ENCODE results near the gene MYCBP2. TPM values are rescaled to one million over a fixed set of nuclear protein-coding genes. Genes with fewer than 3 reads are reported as not detected.

MYCBP2 gene
- polyA plus RNA-seq, 1 of the 3 experiments (the other 2 are of a cell fraction): 18.5 TPM

GRCh38 chr13:77094773-77095172 is 232.1 kb downstream of the MYCBP2 start:
- Histone ChIP-seq H3K4me3 (ENCODE audit: low read depth in 2 of 2, low read length in 1 of 2) (no peak overlapping the region), H4K20me1 (ENCODE audit: insufficient read depth) (no peaks in the 10 kb centered on the region), H3K4me2 (no peak overlapping the region), H3F3A (replicated peaks; ENCODE audit: insufficient read depth) (no peaks in the 10 kb centered on the region), H3K27me3 (ENCODE audit: insufficient read depth) (no peaks in the 10 kb centered on the region), H3K9ac (no peak overlapping the region), H3K9me3 (no peaks in the 10 kb centered on the region), H2AFZ (ENCODE audit: low read depth) (no peak overlapping the region), H3K27ac (ENCODE audit: low read depth in 2 of 2, low read length in 1 of 2) (no peak overlapping the region), H3K79me2 (ENCODE audit: insufficient read depth) (no peaks in the 10 kb centered on the region), H3K36me3 (replicated peaks in 1 of 2; ENCODE audit: control insufficient read depth in 1 of 2, insufficient read depth in 2 of 2, low read length in 1 of 2) (peaks cover 29 to 72% of the 10 kb centered on the region in 2 experiments), H3K9me2 (no peaks in the 10 kb centered on the region), H3K4me1 (ENCODE audit: control insufficient read depth in 1 of 2, insufficient read depth in 2 of 2, low read depth in 1 of 2, low read length in 1 of 2) (no peaks in the 10 kb centered on the region; a peak in 1 of 4 replicates)
- TF ChIP-seq JUND (IDR thresholded peaks at IDR 0.05): no peak
- TF ChIP-seq FOXJ3 (CRISPR knock-in tag; IDR thresholded peaks at IDR 0.05): no peak
- TF ChIP-seq RFX5 (IDR thresholded peaks at IDR 0.05; ENCODE audit: low read length): no peak
- TF ChIP-seq CHD2 (IDR thresholded peaks at IDR 0.05; ENCODE audit: low read length, partially characterized antibody): no peak
- no peak for TF ChIP-seq REST (IDR thresholded peaks at IDR 0.05; ENCODE audit: low read depth, low read length)
- ChIA-PET POLR2A (no interaction called here), CTCF (no interaction called here)
- 93% methylated on average over 3 of the region's 3 CpGs for WGBS (ENCODE audit: low lambda C conversion rate)
- no peak for DNase-seq

- WGBS (ENCODE audit: low lambda C conversion rate): 93% methylated on average over 1 of the region's 1 CpG
- Histone ChIP-seq H3K4me1 (ENCODE audit: control insufficient read depth in 1 of 2, insufficient read depth in 2 of 2, low read depth in 1 of 2, low read length in 1 of 2) (no peaks in the 10 kb centered on the region), H3K27ac (ENCODE audit: low read depth in 2 of 2, low read length in 1 of 2) (no peak overlapping the region), H3K27me3 (ENCODE audit: insufficient read depth) (no peaks in the 10 kb centered on the region), H3K4me3 (ENCODE audit: low read depth in 2 of 2, low read length in 1 of 2) (no peak overlapping the region), H3F3A (replicated peaks; ENCODE audit: insufficient read depth) (no peaks in the 10 kb centered on the region), H3K9me2 (no peaks in the 10 kb centered on the region), H4K20me1 (ENCODE audit: insufficient read depth) (no peaks in the 10 kb centered on the region), H2AFZ (ENCODE audit: low read depth) (no peak overlapping the region), H3K4me2 (no peak overlapping the region), H3K9ac (no peak overlapping the region), H3K79me2 (ENCODE audit: insufficient read depth) (no peaks in the 10 kb centered on the region), H3K36me3 (replicated peaks in 1 of 2; ENCODE audit: control insufficient read depth in 1 of 2, insufficient read depth in 2 of 2, low read length in 1 of 2) (peaks cover 30 to 75% of the 10 kb centered on the region in 2 experiments), H3K9me3 (no peaks in the 10 kb centered on the region)
- no peak for DNase-seq
- POLR2A ChIA-PET: no interaction called here
- CTCF ChIA-PET: no interaction called here
- TF ChIP-seq FOSL2 (IDR thresholded peaks at IDR 0.05; ENCODE audit: borderline replicate concordance, low read depth) (no peak), MAX (IDR thresholded peaks at IDR 0.05; ENCODE audit: low read depth) (no peak), EP300 (IDR thresholded peaks at IDR 0.05; ENCODE audit: borderline replicate concordance in 1 of 2, low read depth in 1 of 2, low read length in 1 of 2) (no peak), RCOR1 (IDR thresholded peaks at IDR 0.05; ENCODE audit: low read length) (no peak), ZBTB33 (IDR thresholded peaks at IDR 0.05; ENCODE audit: borderline replicate concordance, low read depth) (no peak), PBX3 (IDR thresholded peaks at IDR 0.05) (no peak), TAF1 (IDR thresholded peaks at IDR 0.05; ENCODE audit: borderline replicate concordance, low read depth, low read length) (no peak), REST (IDR thresholded peaks at IDR 0.05; ENCODE audit: low read depth, low read length) (no peak), EZH2phosphoT487 (IDR thresholded peaks at IDR 0.05; ENCODE audit: borderline replicate concordance, low read depth) (no peak), YY1 (IDR thresholded peaks at IDR 0.05; ENCODE audit: low read depth) (no peak), MXI1 (IDR thresholded peaks at IDR 0.05; ENCODE audit: low read depth, low read length) (no peak), MEF2A (IDR thresholded peaks at IDR 0.05; ENCODE audit: borderline replicate concordance, low read depth) (no peak)
Observed at GRCh38 chr13:77093735-77094134, 233.2 kb downstream of the MYCBP2 start.
